NCI-H2227 treated with DMSO at 0.1 percent for 48 hours (cell line): ENCODE data around the gene HEPACAM.

Experiments
- DNase-seq: peaks from one replicate; lab custom pipeline; 2025; lab: John Stamatoyannopoulos, UW

The HEPACAM gene

GRCh38 chr11:124899383-124900145 is 36.3 kb downstream of the HEPACAM start:
- no peak for DNase-seq

DNA sequence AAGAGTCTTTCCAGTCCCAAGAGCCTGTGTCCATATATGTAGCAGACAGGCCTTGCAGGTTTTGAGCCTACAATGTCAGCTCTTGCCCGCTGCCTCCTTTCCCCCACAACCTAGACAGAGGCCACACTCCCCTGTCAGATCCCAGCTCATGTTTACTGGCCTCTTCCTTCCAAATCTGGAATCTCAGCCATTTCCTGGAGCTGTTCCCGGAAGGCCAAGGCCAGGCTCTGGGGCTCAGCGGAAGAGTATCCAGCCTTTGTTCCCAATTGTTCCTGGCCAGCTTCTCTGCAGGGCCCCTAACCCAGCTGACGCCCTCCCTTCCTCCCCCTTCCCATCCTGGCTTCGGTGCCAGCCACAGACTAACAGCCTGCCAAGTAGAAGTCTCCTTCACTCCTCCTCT is 37.1 kb downstream of the HEPACAM start:
- no peak for DNase-seq

GRCh38 chr11:124898263-124898680 is 37.6 kb downstream of the HEPACAM start:
- DNase-seq = no peak

GRCh38 chr11:124897674-124898262 is 38.1 kb downstream of the HEPACAM start, which contains the start of gene ROBO4:
Gene ROBO4, minus strand, starts transcription at chr11:124897865. Its CDS starts 70 bp downstream, at chr11:124897795.
- DNase-seq = no peak

DNA sequence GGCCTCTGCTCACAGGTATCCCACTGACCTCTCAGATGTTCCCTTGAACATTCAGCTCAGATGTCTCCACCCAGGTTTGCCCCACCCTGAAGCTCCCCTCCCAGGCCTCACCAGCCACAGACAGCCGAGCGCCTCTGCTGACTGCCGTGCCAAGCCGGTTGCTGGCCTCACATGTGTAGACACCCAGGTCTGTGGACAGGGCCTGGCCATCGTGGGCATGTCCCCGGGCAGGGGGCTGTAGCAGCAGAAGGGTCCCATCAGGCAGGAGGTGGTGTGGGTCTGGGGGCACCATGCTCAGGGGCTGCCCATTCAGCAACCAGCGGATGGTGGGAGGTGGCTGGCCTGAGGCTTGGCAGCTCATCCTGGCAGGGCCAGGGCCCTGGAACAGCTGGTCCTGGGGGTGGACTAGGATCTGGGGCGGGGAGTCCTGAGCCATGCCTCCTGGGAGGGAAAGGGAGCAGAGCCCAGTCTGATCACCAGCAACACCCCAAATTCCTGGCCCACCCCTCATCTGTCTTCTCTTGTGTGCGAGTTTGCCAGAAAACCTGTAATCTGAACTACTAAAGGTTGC is 38.9 kb downstream of the HEPACAM start:
- DNase-seq = no peak

DNA sequence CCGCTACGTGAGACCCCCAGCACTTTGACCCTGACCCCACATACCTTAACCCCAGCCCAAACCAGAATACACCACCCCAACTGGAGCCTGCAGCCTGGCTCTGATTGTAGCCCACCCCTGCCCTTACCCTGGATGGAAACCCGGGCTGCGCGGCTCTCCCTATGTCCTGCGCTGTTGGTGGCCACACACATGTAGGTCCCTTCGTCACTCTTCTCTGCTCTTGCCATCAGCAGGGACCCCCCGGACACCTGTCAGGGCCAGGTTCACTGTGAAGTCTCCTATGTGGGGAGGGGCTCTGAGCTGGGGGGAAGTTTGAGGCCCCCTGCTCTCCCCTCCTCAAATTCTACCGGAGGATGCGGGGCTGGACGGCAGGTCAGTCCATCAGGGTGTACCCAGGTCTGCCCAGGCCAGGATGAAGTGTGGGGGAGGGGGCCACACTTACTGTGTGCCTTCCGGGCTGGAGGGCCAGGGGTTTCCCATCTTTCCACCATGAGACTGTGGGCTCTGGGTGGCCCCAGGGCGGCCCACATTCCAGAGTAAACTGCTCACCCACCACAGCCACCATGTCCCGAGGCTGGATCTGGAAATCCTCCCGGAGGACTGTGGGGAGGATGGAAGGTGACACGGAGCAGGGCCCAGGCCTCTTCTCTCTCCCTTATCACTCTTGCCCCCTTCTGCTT is 39.6 kb downstream of the HEPACAM start:
- DNase-seq = no peak

- DNase-seq = no peak
Measured at GRCh38 chr11:124895471-124895971, 40.3 kb downstream of the HEPACAM start.

DNA sequence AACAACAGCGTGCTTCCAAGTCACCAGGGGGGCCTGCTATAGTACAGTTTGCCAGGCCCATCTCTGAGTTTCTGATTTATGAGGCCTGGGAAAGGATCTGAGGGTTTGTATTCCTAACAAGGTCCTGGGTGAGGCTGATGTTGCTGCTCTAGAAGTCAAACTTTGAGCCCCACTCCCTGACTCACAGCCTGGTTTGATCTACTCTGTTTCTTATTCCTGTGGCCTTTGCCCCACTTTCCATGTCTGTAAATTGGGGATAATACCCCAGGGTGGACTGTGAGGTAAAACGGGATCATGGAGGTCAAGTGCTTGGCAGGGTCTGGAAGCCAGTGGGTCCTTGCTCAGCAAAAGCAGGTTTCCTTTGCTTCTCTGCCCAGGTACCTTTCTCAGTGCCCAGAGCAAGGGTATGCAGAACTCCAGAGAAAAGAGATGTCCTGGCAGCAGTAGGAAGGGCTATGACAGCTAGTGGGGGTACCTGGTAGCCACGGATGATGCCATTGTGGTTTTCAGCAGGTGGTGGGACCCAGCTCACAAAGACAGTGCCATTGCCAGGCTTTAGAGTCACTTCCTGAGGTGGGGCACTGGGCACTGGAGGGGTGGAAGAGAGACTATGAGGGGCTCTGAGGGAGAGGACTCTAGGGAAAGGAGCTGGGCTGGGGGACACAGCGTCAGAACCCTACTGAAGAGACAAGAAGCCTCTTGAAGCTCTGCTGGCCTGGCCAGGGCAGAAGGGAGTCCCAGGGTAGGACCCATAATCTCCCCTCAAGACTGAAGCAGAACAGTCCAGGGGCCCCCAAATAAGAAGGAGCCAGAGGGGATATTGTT is 41.0 kb downstream of the HEPACAM start:
- no peak for DNase-seq

- DNase-seq = no peak
Measured at GRCh38 chr11:124893781-124894401, 42.0 kb downstream of the HEPACAM start.

DNA sequence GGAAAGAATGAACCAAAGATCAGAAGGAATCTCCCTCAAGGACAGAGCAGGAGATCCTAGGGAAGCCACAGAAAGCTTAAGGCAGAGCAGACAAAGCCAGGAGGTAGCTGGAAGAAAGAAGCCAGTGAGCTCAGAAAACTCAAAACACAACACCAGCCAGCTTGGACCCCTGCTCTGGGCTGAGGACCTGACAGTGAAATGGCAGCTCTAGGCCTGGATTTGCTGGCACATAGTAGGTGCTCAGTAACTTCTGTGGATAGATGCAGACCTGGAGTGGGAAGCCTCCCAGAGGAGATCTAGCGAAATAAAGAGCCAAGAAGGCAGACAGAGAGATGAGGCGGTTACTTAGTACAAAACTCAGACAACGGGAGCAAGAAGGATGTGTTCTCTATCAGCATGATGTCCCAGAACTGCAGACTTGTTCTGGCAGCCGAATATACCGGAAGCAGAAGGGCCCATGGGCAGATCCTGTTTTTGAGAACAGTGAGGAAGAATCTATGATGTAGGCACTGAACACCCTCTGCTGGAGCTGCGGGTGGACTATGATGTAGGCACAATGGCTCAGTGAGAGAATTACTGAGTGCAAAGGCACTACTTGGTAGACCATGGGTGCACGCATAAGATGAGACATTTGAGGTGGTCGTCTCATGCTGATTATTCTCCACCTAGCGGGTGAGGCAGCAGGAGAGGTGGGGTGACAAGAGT is 42.9 kb downstream of the HEPACAM start:
- DNase-seq = no peak

DNA sequence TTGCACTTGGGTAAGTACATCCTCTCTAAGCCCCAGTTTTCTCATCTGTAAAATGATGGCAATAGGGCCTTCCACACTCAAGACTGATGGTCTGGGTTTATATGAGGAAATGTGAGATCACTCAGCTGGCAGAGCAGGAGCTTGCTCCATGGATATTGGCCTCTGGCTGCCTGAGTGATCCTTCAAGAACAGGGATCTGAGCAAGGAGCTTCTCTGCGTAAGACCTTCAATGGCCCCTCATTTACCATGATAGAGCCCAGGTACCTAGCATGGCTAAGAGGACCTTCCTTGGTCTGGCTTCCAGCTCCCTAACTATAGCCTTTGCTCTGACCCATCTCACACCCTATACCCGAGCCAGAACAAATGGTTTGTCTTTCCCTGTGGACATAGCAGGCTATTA is 43.7 kb downstream of the HEPACAM start:
- DNase-seq = no peak

DNA sequence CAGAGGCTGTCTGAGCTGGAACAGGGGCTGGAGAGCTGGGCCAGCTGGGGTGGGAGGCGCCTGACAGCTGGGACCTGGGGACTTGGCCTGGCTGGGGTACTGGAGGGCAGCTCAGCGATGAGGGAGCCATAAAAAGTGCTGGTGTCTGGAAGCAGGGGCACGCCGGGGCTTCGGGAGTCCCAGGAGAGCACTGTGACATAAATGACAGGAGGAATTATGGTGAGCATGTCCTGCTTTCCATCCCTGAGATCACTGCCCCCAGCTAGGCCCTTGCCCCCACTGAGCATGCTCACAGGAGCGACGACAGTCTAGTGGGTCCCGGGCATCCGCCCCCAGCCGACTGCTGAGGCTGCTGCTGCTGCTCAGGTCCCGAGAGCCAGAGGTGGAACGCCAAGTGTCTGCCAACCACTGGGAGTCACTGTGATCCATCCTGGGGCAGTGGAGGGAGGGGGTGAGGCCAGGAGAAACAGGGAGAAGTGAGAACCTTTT is 44.4 kb downstream of the HEPACAM start:
- DNase-seq = no peak

- DNase-seq = no peak
Measured at GRCh38 chr11:124890683-124891372, 45.0 kb downstream of the HEPACAM start.

DNA sequence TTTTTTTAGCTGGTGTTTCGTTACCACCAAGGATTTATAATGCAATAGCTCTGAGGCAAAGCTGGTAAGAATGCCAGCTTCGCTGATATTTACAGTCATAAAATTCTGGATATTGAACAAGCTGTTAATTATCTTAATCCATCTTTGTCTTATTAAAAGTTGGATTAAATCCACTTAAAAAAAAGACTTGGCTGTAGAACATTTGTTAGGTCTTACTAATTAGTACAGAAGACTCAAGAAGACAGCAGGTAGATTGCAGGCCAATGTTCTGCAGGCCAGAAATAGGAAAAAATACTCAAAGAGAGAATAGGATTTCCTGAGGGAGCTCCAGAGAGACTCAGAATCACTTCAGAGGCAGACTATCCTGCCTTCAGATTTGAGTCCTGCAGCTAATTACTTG is 45.7 kb downstream of the HEPACAM start:
- no peak for DNase-seq

DNA sequence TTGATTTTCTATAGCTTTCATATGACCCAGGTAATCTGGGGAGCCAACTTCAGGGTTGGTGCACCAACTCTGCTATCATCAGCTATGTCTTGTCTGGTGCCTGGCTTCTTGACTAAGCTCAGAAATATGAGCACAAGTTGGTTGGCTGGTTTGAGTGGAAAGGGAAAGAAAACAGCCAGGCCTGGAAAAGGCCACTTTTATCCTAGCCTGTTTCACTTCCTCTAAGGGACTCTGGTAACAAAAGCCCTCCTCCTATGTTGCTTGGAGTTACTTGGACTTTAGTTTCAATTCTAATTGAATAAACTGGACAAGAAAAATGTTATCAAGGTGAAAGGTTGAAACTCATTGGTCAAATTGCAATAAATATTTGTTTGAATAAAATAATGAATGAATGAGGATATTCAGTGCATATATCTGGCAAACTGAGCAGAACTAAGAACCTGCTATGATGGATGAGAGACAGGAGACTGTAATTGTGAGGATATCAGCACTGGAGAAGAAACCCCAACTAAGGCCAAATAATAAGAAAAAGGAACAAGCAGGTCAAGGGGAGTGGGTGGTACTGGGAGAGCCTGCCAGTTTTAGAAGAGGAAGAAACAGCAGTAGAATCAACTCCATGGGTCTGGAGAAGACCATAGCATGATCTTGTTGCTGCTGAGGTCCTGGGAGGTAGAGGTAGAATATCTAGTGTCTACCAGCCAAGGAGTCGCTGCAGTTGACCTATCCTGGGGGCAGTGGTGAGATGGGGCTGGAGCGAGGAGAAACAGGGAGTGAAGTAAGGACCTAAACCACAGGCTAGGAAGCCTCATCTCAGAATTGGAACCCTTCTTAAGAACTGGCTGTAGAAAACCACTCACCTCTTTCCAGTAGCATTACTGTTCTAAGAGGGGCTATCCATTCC is 46.4 kb downstream of the HEPACAM start:
- DNase-seq = no peak

- no peak for DNase-seq
Measured at GRCh38 chr11:124887667-124888013, 48.2 kb downstream of the HEPACAM start.

GRCh38 chr11:124886978-124887666 is 48.7 kb downstream of the HEPACAM start:
- DNase-seq = no peak

DNA sequence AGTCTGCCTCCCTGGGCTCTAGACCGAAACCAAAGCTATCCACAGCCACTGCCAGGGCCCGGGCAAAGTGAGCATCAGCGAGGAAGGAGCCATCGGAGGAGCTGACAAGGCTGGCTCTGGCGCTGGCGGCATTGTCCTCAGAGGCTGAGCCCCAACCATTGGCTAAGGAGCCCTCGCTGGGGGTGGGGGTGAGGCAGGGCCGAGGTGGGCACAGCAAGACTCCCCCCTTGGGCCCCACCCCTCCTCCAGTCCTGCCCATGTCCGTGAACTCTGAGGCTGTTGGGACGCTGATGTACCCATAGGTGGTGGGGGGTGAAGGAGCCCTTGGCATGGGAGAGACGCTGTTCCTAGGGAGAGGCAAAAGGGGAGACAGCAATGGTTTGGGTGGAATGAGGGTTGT is 49.4 kb downstream of the HEPACAM start:
- DNase-seq = no peak
